ENCODE results near the gene UROD.

UROD gene

GRCh38 chr1:45009296-45009865, 2.7 kb upstream of the UROD start:
- TF ChIP-seq CTCF (IDR thresholded peaks at IDR 0.05; ENCODE audit: extremely low read depth, missing control alignments), result no peak
- no peak for DNase-seq (ENCODE audit: low spot score)

GRCh38 chr1:45009956-45010854, 1.8 kb upstream of the UROD start:
- DNase-seq (ENCODE audit: low spot score), result no peak
- no peak for TF ChIP-seq CTCF (IDR thresholded peaks at IDR 0.05; ENCODE audit: extremely low read depth, missing control alignments)

- DNase-seq (ENCODE audit: low spot score), result peak; percentile 90
- TF ChIP-seq CTCF (IDR thresholded peaks at IDR 0.05; ENCODE audit: extremely low read depth, missing control alignments), result no peak
Observed at GRCh38 chr1:45010855-45011811, 921 bp upstream of the UROD start, which contains the start of gene HECTD3. TSS of gene HECTD3 (minus strand) at chr1:45011324. CDS start at chr1:45011257, 67 bp downstream.

- TF ChIP-seq CTCF (IDR thresholded peaks at IDR 0.05; ENCODE audit: extremely low read depth, missing control alignments), result no peak
- DNase-seq (ENCODE audit: low spot score), result peak; percentile 38
Observed at GRCh38 chr1:45012639-45013278, 705 bp downstream of the UROD start.

GRCh38 chr1:45013551-45014209, 1.6 kb downstream of the UROD start:
- no peak for TF ChIP-seq CTCF (IDR thresholded peaks at IDR 0.05; ENCODE audit: extremely low read depth, missing control alignments)
- DNase-seq (ENCODE audit: low spot score), result no peak

- peak; percentile 91 for TF ChIP-seq CTCF (IDR thresholded peaks at IDR 0.05; ENCODE audit: extremely low read depth, missing control alignments)
- DNase-seq (ENCODE audit: low spot score), result peak; percentile 76
Observed at GRCh38 chr1:45014321-45015028, 2.4 kb downstream of the UROD start.
